HCT116 (cell line): ENCODE results near the gene P4HTM.

ENCODE experiments used
- ATF3 ChIP-seq: IDR thresholded peaks from 2 replicates; pipeline ENCODE4 v1.6.1; 2012
- CTCF ChIP-seq, 3 experiments: fragments of 200-600 bp in 1 of 3; sonication (generic) in 1 of 3; IDR thresholded peaks in 2 of 3; conservative IDR thresholded peaks in 1 of 3; 2 replicates each; pipeline ENCODE4 v1.5.1; 2012 to 2017; ENCODE audit warnings: low read depth in 2 of 3, low read length in 2 of 3, antibody characterized with exemption in 1 of 3, borderline replicate concordance in 1 of 3, control low read depth in 1 of 3, mild to moderate bottlenecking in 1 of 3, mixed read lengths in 1 of 3, mixed run types in 1 of 3, moderate library complexity in 1 of 3; ENCODE audit not compliant: insufficient read depth in 1 of 3
- MAX ChIP-seq: IDR thresholded peaks from 2 replicates; pipeline ENCODE4 v1.6.1; 2012
- POLR2A ChIP-seq: IDR thresholded peaks from 2 replicates; pipeline ENCODE4 v1.7.0; 2011; ENCODE audit warnings: borderline replicate concordance; ENCODE audit not compliant: insufficient read depth, insufficient read length; ENCODE audit errors: extremely low read depth
- POLR2AphosphoS5 ChIP-seq: IDR thresholded peaks from 2 replicates; pipeline ENCODE4 v1.6.1; 2011; ENCODE audit warnings: mild to moderate bottlenecking, low read depth, low read length, moderate library complexity
- SP1 ChIP-seq: IDR thresholded peaks from 2 replicates; pipeline ENCODE4 v1.6.1; 2012; ENCODE audit warnings: low read depth
- ZFX ChIP-seq: fragments of 450-650 bp; IDR thresholded peaks from 2 replicates; pipeline ENCODE4 v1.6.1; 2017

- TF ChIP-seq POLR2A: no peak
- no peak for TF ChIP-seq POLR2AphosphoS5
- no peak for TF ChIP-seq CTCF (IDR thresholded peaks at IDR 0.05 in 2 of 3, conservative IDR thresholded peaks at IDR 0.05 in 1 of 3; ENCODE audit: borderline replicate concordance in 1 of 3, insufficient read depth in 1 of 3, low read depth in 2 of 3, low read length in 2 of 3)
- TF ChIP-seq ZFX: no peak
- TF ChIP-seq SP1: no peak
- TF ChIP-seq ATF3: no peak
- TF ChIP-seq MAX: no peak
Measured at GRCh38 chr3:49013113-49013737, 23.2 kb downstream of the P4HTM start.
